Testis (tissue), 3 donors: ENCODE results near the gene COL4A1. TPM values are rescaled to one million over a fixed set of nuclear protein-coding genes. Genes with fewer than 3 reads are reported as not detected.

Experiments
- DNase-seq: peaks from one replicate; pipeline ENCODE4 v3.0.0-alpha.2; 2019
- H3K27ac ChIP-seq, 2 donors: fragments of 200-600 bp; sonication (generic); one replicate each; pipeline ENCODE4 v1.5.1; 2019
- H3K27me3 ChIP-seq: fragments of 200-600 bp; sonication (generic); one replicate; pipeline ENCODE4 v1.5.1; 2019
- H3K36me3 ChIP-seq: fragments of 200-600 bp; sonication (generic); one replicate; pipeline ENCODE4 v1.5.1; 2017; ENCODE audit warnings: low read depth; ENCODE audit errors: missing control alignments
- H3K4me1 ChIP-seq: fragments of 200-600 bp; sonication (generic); one replicate; pipeline ENCODE4 v1.5.1; 2019
- H3K4me3 ChIP-seq, 2 donors: fragments of 200-600 bp; sonication (generic); one replicate each; pipeline ENCODE4 v1.5.1; 2017 to 2019
- H3K9me3 ChIP-seq: fragments of 200-600 bp; sonication (generic); one replicate; pipeline ENCODE4 v1.5.1; 2017
- POLR2A ChIP-seq: fragments of 450-650 bp; IDR thresholded peaks from one replicate; pipeline ENCODE4 v1.6.1; 2017; ENCODE audit warnings: antibody characterized with exemption, mild to moderate bottlenecking, moderate library complexity
- WGBS, 2 donors: methylation state at CpG; one replicate each; pipeline ENCODE4 v1.1.5; 2018; 5-methylcytosine and 5-hydroxymethylcytosine counted together
- intact Hi-C: fragments of 100-400 bp; cut with DNase I; formaldehyde crosslinking; loops from one replicate; pipeline ENCODE4 v1.15.1; 2023; ENCODE audit warnings: low total_unique reads
- polyA plus RNA-seq: library from polyadenylated mRNA; stranded (reverse); fragments of 350-450 nt; fragmentation: Illumina TruSeq; extraction: RNeasy Lipid Tissue Mini Kit (QIAGEN cat#74804); gene quantifications from one replicate; pipeline ENCODE4 v1.2.3, GENCODE V29; 2014; ENCODE audit warnings: low read depth, low replicate concordance; ENCODE audit not compliant: insufficient read depth
- total RNA-seq, 2 donors: library from RNA; depleted of rRNA; stranded (reverse); fragments of >200 nt; gene quantifications; one replicate each; pipeline ENCODE4 v1.2.3, GENCODE V29; 2016
- TF ChIP-seq, protein P1 (sequence below), 3 experiments: fragments of 450-650 bp in 2 of 3; fragments of 200-600 bp in 1 of 3; sonication (generic) in 1 of 3; IDR thresholded peaks; one replicate each; pipeline ENCODE4 v1.5.1; 2016 to 2019; ENCODE audit warnings: antibody characterized with exemption in 3 of 3, mild to moderate bottlenecking in 2 of 3, moderate library complexity in 1 of 3

The COL4A1 gene
- total and polyA plus RNA-seq, 3 donors from 2014 or later = 35.5 to 43.0 (median 39.0) TPM

DNA sequence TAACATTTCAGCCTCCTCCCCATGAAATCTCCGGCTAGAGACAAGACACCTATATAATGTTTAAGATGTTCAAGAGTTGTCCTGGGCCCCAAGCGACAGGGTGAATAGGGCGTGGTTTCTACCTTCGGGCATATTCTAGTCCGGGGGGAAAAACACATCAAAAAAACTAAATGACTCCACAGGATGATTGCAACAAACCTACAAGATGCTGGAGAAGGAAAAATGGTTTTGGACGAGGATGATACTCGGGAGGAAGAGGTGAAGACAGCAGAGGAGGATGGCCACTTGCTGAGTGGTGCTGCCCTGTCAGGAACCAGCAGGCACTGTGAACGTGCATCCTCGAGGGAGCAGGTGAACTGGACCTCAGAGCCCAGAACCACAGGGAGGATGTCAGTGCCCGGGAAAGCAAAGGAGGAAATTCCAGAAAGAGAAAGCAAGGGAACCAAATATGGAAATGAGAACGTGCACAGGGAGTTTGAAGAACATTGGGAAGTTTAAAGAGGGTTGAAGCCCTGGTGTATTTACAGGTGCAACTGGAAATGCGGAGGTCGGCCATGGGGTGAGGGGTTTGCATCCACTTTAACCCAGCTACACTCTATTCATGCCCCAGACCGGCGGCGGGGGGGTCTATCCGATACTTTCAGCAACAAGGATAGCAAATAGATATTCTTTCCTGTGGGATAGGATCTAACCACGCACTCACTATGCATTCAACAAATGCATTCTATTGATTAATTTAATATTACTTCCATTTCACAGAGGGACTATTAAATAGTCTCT is 50.6 kb downstream of the COL4A1 start:
- Histone ChIP-seq H3K4me3 (no peak overlapping the region), H3K9me3 (no peaks in the 10 kb centered on the region), H3K4me1 (peaks cover 7% of the 10 kb centered on the region), H3K36me3 (no peaks in the 10 kb centered on the region), H3K27ac (no peak overlapping the region), H3K27me3 (no peaks in the 10 kb centered on the region)
- intact Hi-C loops = no loop called here
- TF ChIP-seq, protein P1, sequence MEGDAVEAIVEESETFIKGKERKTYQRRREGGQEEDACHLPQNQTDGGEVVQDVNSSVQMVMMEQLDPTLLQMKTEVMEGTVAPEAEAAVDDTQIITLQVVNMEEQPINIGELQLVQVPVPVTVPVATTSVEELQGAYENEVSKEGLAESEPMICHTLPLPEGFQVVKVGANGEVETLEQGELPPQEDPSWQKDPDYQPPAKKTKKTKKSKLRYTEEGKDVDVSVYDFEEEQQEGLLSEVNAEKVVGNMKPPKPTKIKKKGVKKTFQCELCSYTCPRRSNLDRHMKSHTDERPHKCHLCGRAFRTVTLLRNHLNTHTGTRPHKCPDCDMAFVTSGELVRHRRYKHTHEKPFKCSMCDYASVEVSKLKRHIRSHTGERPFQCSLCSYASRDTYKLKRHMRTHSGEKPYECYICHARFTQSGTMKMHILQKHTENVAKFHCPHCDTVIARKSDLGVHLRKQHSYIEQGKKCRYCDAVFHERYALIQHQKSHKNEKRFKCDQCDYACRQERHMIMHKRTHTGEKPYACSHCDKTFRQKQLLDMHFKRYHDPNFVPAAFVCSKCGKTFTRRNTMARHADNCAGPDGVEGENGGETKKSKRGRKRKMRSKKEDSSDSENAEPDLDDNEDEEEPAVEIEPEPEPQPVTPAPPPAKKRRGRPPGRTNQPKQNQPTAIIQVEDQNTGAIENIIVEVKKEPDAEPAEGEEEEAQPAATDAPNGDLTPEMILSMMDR (IDR thresholded peaks at IDR 0.05) = no peak
- no peak for TF ChIP-seq POLR2A
- WGBS, 2 donors = 72 to 78% methylated on average over 18 of the region's 18 CpGs
- no peak for DNase-seq

DNA sequence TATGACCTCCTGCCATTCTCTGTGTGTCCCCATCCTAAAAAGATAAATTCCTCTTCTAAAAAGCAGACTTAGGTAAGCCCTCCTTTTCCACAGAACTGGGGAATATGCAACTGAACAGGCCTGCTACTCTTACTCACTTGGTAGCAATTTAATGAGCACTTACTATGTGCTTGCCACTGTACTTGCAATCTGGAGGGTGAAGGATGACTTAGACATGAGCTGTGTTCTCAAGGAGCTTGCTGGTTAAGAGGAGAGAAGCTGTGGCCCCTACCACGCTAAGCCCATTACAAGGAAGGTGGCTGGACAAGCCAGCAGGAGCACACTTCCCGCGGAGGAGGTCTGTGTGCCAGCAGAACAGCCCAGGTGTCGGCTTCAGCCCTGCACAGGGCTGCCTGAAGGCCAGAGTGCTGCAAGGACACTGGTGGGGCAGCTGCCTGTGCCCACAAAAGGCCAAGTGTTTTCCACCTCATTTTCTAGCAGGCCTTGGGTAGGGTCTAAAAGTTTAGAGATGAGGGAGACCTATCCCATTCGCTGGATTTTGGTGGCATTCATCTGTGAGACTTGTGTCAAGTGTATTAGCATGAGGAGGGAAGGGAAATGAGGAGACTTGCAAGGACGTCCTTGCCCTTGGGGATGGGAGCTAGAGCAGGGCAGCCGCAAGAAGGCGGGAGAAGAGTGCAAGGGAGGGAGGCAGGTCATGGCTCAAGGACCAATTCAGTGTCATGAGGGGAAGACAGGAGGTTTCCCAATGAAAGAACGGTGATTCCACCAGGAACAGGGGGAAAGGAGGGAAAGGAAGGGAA is 52.0 kb downstream of the COL4A1 start:
- Histone ChIP-seq H3K27me3 (no peaks in the 10 kb centered on the region), H3K9me3 (no peaks in the 10 kb centered on the region), H3K4me1 (peaks cover 7% of the 10 kb centered on the region), H3K36me3 (no peaks in the 10 kb centered on the region), H3K27ac (peak overlapping the region in 1 of 2 donors; percentile 44), H3K4me3 (no peak overlapping the region)
- 56 to 76% methylated on average over 8 to 9 of the region's 9 CpGs for WGBS, 2 donors
- TF ChIP-seq POLR2A = no peak
- TF ChIP-seq, protein P1 (IDR thresholded peaks at IDR 0.05) = no peak
- no peak for DNase-seq
- intact Hi-C loops = no loop called here

DNA sequence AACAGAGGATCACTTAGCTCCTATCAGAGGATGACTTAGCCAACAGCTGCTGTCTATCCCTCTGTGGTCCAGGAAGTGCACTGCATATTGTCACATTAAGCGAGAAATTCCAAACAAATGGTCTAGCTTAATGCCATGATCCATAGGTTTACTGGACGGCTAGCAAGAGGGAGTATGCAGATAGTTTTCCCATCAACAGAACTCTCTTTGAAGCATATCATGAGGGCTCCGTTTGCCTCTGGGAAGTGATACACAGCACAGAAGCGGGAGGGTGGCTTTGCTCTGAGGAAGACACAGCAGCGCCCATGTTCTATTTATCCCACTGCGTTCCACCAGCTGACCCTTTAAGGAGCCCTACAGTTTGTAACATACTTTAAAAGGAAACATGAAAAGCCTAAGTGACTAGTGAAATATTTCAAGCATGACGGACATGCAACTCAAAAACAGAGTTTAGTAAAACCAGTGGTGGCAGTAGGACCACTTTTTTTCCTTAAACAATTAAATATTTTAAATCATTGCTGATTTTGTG is 52.7 kb downstream of the COL4A1 start:
- Histone ChIP-seq H3K4me3 (no peak overlapping the region), H3K27ac (no peak overlapping the region), H3K36me3 (no peaks in the 10 kb centered on the region), H3K4me1 (peaks cover 6% of the 10 kb centered on the region), H3K9me3 (no peaks in the 10 kb centered on the region), H3K27me3 (no peaks in the 10 kb centered on the region)
- DNase-seq = peak; percentile 12
- WGBS, 2 donors = 72 to 75% methylated on average over 7 of the region's 7 CpGs
- intact Hi-C loops = no loop called here
- TF ChIP-seq POLR2A = no peak
- TF ChIP-seq, protein P1 (IDR thresholded peaks at IDR 0.05) = no peak

DNA sequence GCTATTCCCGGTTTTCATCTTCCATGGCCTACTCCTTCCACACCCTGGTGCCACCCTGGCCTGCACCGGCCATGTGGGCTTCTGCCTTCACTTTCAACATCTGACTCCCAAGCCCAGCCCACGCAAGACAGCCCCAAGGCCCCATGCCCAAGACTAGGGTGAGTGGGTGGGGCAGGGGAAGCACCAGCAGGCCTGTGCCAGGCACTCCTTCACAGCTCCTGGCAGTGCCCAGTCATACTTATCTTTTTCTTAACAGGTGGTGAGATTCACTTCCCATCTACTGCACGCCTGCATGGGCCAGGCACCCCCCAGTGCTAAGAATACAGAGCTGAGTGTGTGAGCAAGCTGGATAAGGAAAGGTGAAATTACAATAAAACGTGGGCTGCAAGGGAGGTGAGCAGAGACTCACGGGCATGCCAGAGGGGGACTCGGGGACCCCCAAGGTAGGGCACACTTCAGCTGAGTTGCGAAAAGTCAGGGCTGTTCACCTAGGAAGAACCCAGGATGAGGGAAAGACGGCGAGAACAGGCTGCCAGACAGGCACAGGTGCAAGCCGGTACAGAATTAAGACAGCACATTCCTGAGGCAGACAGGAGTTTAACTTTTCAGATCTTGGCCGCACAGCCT is 55.7 kb downstream of the COL4A1 start:
- Histone ChIP-seq H3K27me3 (no peaks in the 10 kb centered on the region), H3K4me1 (peaks cover 18% of the 10 kb centered on the region), H3K9me3 (no peaks in the 10 kb centered on the region), H3K4me3 (no peak overlapping the region), H3K27ac (peak overlapping the region; percentile 8 to 84), H3K36me3 (no peaks in the 10 kb centered on the region)
- no peak for TF ChIP-seq POLR2A
- TF ChIP-seq, protein P1 (IDR thresholded peaks at IDR 0.05) = no peak
- peak; percentile 13 for DNase-seq
- 59 to 69% methylated on average over 12 of the region's 12 CpGs for WGBS, 2 donors
- intact Hi-C loops = no loop called here
